Neural progenitor cell (in vitro differentiated cells): Measurements from ENCODE around the gene FHOD3. TPM values are rescaled to one million over a fixed set of nuclear protein-coding genes. Genes with fewer than 3 reads are reported as not detected.

Source experiments
- DNase-seq: peaks from one replicate; pipeline ENCODE4 v3.0.0-alpha.2; 2016; ENCODE audit warnings: low spot score
- H2AFZ ChIP-seq: fragments of 200-600 bp; sonication (generic); replicated peaks from 2 replicates; pipeline ENCODE4 v1.6.1; 2016; ENCODE audit warnings: antibody characterized with exemption
- H3F3A ChIP-seq: fragments of 200-600 bp; sonication (generic); 2 replicates; pipeline ENCODE4 v1.6.1; 2016; ENCODE audit warnings: antibody characterized with exemption, low read depth
- H3K27ac ChIP-seq: fragments of 200-600 bp; sonication (generic); 2 replicates; pipeline ENCODE4 v1.5.1; 2016; ENCODE audit warnings: mild to moderate bottlenecking
- H3K27me3 ChIP-seq: fragments of 200-600 bp; sonication (generic); 2 replicates; pipeline ENCODE4 v1.6.1; 2016; ENCODE audit warnings: mild to moderate bottlenecking, moderate library complexity
- H3K36me3 ChIP-seq: fragments of 200-600 bp; sonication (generic); 2 replicates; pipeline ENCODE4 v1.5.1; 2016
- H3K4me1 ChIP-seq: fragments of 200-600 bp; sonication (generic); 2 replicates; pipeline ENCODE4 v1.6.1; 2016; ENCODE audit warnings: mixed run types
- H3K4me2 ChIP-seq: fragments of 200-600 bp; sonication (generic); 2 replicates; pipeline ENCODE4 v1.6.1; 2016
- H3K4me3 ChIP-seq: fragments of 200-600 bp; sonication (generic); 2 replicates; pipeline ENCODE4 v1.5.1; 2016
- H3K79me2 ChIP-seq: fragments of 200-600 bp; sonication (generic); 2 replicates; pipeline ENCODE4 v1.6.1; 2016; ENCODE audit warnings: low read depth
- H3K9ac ChIP-seq: fragments of 200-600 bp; sonication (generic); 2 replicates; pipeline ENCODE4 v1.6.1; 2016
- H3K9me3 ChIP-seq: fragments of 200-600 bp; sonication (generic); 2 replicates; pipeline ENCODE4 v1.5.1; 2016; ENCODE audit warnings: low read depth
- H4K20me1 ChIP-seq: fragments of 200-600 bp; sonication (generic); 2 replicates; pipeline ENCODE4 v1.6.1; 2016; ENCODE audit warnings: low read depth
- H3K27ac Mint-ChIP-seq: 3 replicates; pipeline ENCODE4 v1.8.0; 2021; ENCODE audit warnings: mixed read lengths
- H3K27me3 Mint-ChIP-seq: 2 replicates; pipeline ENCODE4 v1.8.0; 2022; ENCODE audit warnings: low read depth, mild to moderate bottlenecking, inconsistent platforms, moderate library complexity, mixed read lengths; ENCODE audit not compliant: insufficient read depth
- H3K36me3 Mint-ChIP-seq: 3 replicates; pipeline ENCODE4 v1.8.0; 2021; ENCODE audit warnings: mixed read lengths
- H3K4me1 Mint-ChIP-seq: 3 replicates; pipeline ENCODE4 v1.8.0; 2021; ENCODE audit warnings: mixed read lengths
- H3K4me3 Mint-ChIP-seq: 3 replicates; pipeline ENCODE4 v1.8.0; 2021; ENCODE audit warnings: mild to moderate bottlenecking, moderate library complexity, mixed read lengths
- H3K9me3 Mint-ChIP-seq: 3 replicates; pipeline ENCODE4 v1.8.0; 2020; ENCODE audit warnings: mixed read lengths
- CTCF ChIP-seq: fragments of 200-600 bp; sonication (generic); IDR thresholded peaks from 2 replicates; pipeline ENCODE4 v1.5.1; 2017; ENCODE audit warnings: antibody characterized with exemption, mild to moderate bottlenecking
- EZH2 ChIP-seq: fragments of 200-600 bp; sonication (generic); IDR thresholded peaks from 2 replicates; pipeline ENCODE4 v1.6.1; 2017; ENCODE audit warnings: antibody characterized with exemption, mild to moderate bottlenecking, moderate library complexity
- EZH2phosphoT487 ChIP-seq: fragments of 200-600 bp; sonication (generic); IDR thresholded peaks from 2 replicates; pipeline ENCODE4 v1.6.1; 2017; ENCODE audit warnings: antibody characterized with exemption
- total RNA-seq: library from RNA; depleted of rRNA; stranded (reverse); fragments of >200 nt; gene quantifications from 2 replicates; pipeline ENCODE4 v1.2.3, GENCODE V29; 2015; ENCODE audit warnings: low replicate concordance

Gene FHOD3
- total RNA-seq, 1 donor from 2014 or later, result 69.7 TPM

- Mint-ChIP-seq H3K9me3 (no peaks in the 10 kb centered on the region), H3K27ac (no peak overlapping the region), H3K36me3 (peaks cover 17% of the 10 kb centered on the region), H3K4me3 (no peak overlapping the region), H3K27me3 (peaks cover 2% of the 10 kb centered on the region), H3K4me1 (peaks cover 30% of the 10 kb centered on the region)
- H3K4me3 ChIP-seq, result no peak overlapping the region
- H3F3A ChIP-seq, result no peaks in the 10 kb centered on the region
- peaks cover 100% of the 10 kb centered on the region for H3K79me2 ChIP-seq
- H4K20me1 ChIP-seq, result peaks cover 100% of the 10 kb centered on the region
- no peak overlapping the region for H2AFZ ChIP-seq
- no peak overlapping the region for H3K9ac ChIP-seq
- H3K36me3 ChIP-seq, result no peaks in the 10 kb centered on the region
- H3K4me2 ChIP-seq, result no peak overlapping the region
- H3K4me1 ChIP-seq, result peaks cover 24% of the 10 kb centered on the region
- H3K9me3 ChIP-seq, result no peaks in the 10 kb centered on the region
- TF ChIP-seq CTCF, result no peak
- no peak for TF ChIP-seq EZH2
- DNase-seq, result no peak
- H3K27ac ChIP-seq, result no peak overlapping the region
- H3K27me3 ChIP-seq, result no peaks in the 10 kb centered on the region
These were observed 7.9 kb downstream of the FHOD3 start for GRCh38 chr18:36305375-36305774.

GRCh38 chr18:36307513-36307912 lies 10.0 kb downstream of the FHOD3 start:
- Mint-ChIP-seq H3K4me3 (no peak overlapping the region), H3K9me3 (no peaks in the 10 kb centered on the region), H3K27ac (no peak overlapping the region), H3K36me3 (peaks cover 24% of the 10 kb centered on the region), H3K27me3 (peaks cover 2% of the 10 kb centered on the region), H3K4me1 (peaks cover 34% of the 10 kb centered on the region)
- no peaks in the 10 kb centered on the region for H3F3A ChIP-seq
- no peaks in the 10 kb centered on the region for H3K36me3 ChIP-seq
- H3K79me2 ChIP-seq, result peaks cover 100% of the 10 kb centered on the region
- TF ChIP-seq CTCF (no peak), EZH2 (no peak), EZH2phosphoT487 (no peak)
- H3K27ac ChIP-seq, result no peak overlapping the region
- H2AFZ ChIP-seq, result no peak overlapping the region
- H3K4me1 ChIP-seq, result peaks cover 24% of the 10 kb centered on the region
- H3K27me3 ChIP-seq, result no peaks in the 10 kb centered on the region
- no peak overlapping the region for H3K4me2 ChIP-seq
- H4K20me1 ChIP-seq, result peaks cover 100% of the 10 kb centered on the region
- no peak overlapping the region for H3K9ac ChIP-seq
- no peak for DNase-seq
- no peak overlapping the region for H3K4me3 ChIP-seq
- no peaks in the 10 kb centered on the region for H3K9me3 ChIP-seq

GRCh38 chr18:36308711-36309435 lies 11.4 kb downstream of the FHOD3 start:
- H3K4me1 Mint-ChIP-seq, result peaks cover 22% of the 10 kb centered on the region
- DNase-seq, result no peak
- Histone ChIP-seq H3K9me3 (no peaks in the 10 kb centered on the region), H3K9ac (no peak overlapping the region), H4K20me1 (peaks cover 100% of the 10 kb centered on the region), H3K27ac (no peak overlapping the region), H3K4me1 (peaks cover 14% of the 10 kb centered on the region), H3K27me3 (no peaks in the 10 kb centered on the region), H3F3A (peaks cover 7% of the 10 kb centered on the region), H2AFZ (no peak overlapping the region), H3K36me3 (no peaks in the 10 kb centered on the region), H3K4me2 (no peak overlapping the region), H3K4me3 (no peak overlapping the region), H3K79me2 (peaks cover 100% of the 10 kb centered on the region)
- no peak overlapping the region for H3K27ac Mint-ChIP-seq
- no peaks in the 10 kb centered on the region for H3K9me3 Mint-ChIP-seq
- H3K4me3 Mint-ChIP-seq, result no peak overlapping the region
- TF ChIP-seq CTCF (no peak), EZH2phosphoT487 (no peak), EZH2 (no peak)
- no peaks in the 10 kb centered on the region for H3K27me3 Mint-ChIP-seq
- peaks cover 25% of the 10 kb centered on the region for H3K36me3 Mint-ChIP-seq
